Effector memory CD4-positive, alpha-beta T cell (primary cell): ENCODE results near the gene ABI3.
A peak's percentile ranks its signal among the peaks of the same experiment; 100 is the strongest.
"Not testable (repeated sequence)": the region's sequence is repeated elsewhere in the genome, so short reads cannot be mapped to it uniquely, and the experiment has no call there.

ENCODE experiments used
- DNase-seq, 3 donors: peaks; one replicate each; pipeline ENCODE4 v3.0.0-alpha.2; 2020
- H3K27ac ChIP-seq: 2 replicates; pipeline ENCODE4 v1.7.0; 2013; ENCODE audit warnings: mild to moderate bottlenecking, low read length, moderate library complexity; ENCODE audit not compliant: insufficient read depth, poor library complexity, severe bottlenecking
- H3K27me3 ChIP-seq: replicated peaks from 2 replicates; pipeline ENCODE4 v1.7.0; 2013; ENCODE audit warnings: mild to moderate bottlenecking, low read length; ENCODE audit not compliant: insufficient read depth, control insufficient read depth, poor library complexity, severe bottlenecking
- H3K36me3 ChIP-seq: 2 replicates; pipeline ENCODE4 v1.7.0; 2013; ENCODE audit warnings: mild to moderate bottlenecking, low read length, moderate library complexity; ENCODE audit not compliant: control insufficient read depth, insufficient read depth
- H3K4me1 ChIP-seq: 2 replicates; pipeline ENCODE4 v1.7.0; 2013; ENCODE audit warnings: low read length, mild to moderate bottlenecking; ENCODE audit not compliant: control insufficient read depth, insufficient read depth, poor library complexity, severe bottlenecking
- H3K4me3 ChIP-seq: 2 replicates; pipeline ENCODE4 v1.7.0; 2013; ENCODE audit warnings: low read length, low read depth, mild to moderate bottlenecking; ENCODE audit not compliant: insufficient read depth, poor library complexity, severe bottlenecking
- H3K9me3 ChIP-seq: 2 replicates; pipeline ENCODE4 v1.7.0; 2013; ENCODE audit warnings: mild to moderate bottlenecking, low read length, moderate library complexity; ENCODE audit not compliant: control insufficient read depth
- total RNA-seq, 3 donors: gene quantifications; one replicate each; lab custom pipeline; 2026; lab: John Stamatoyannopoulos, UW

The ABI3 gene, protein sequence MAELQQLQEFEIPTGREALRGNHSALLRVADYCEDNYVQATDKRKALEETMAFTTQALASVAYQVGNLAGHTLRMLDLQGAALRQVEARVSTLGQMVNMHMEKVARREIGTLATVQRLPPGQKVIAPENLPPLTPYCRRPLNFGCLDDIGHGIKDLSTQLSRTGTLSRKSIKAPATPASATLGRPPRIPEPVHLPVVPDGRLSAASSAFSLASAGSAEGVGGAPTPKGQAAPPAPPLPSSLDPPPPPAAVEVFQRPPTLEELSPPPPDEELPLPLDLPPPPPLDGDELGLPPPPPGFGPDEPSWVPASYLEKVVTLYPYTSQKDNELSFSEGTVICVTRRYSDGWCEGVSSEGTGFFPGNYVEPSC
- total RNA-seq: 10.2 to 17.5 (median 16.7) reads per million in 3 donors

DNA sequence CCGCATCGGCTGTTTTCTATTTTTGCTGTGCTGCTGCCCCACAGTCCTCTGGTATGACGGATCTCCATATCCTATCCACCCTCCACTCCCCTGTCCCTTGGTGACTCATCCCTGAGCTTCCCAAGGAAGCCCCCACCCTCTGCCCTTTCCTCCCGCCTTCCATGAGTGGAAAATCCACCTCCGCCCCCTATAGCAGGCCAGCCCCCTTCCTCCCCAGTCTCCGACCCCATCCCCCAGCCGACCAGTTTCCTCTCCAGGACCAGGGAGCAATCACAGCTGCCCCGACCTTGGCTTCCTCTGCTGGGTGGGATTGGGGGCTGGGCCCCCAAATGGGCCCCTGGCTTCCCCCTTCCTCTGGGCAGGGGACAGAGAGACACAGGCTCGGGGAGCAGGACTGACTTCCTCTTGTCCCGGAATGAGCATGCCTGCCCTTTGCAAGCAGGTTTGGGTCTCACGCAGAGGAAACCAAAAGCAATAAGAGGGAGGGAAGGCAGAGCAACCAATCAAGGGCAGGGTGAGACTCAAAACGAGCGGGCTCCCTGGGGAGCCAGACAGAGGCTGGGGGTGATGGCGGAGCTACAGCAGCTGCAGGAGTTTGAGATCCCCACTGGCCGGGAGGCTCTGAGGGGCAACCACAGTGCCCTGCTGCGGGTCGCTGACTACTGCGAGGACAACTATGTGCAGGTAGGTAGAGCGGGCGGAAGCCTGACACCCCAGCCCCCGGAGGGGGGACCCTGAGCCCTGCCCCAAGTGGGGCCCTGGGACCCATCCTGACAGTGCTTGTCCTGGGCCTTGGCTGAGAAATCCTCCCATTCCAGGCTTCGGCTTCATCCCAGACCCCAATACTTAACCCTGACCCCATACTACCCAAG lies at the start of gene ABI3, which contains the start of gene GNGT2:
Gene ABI3 (plus strand): TSS at position 550 of the 872 bp plus-strand sequence. CDS start 18 bp downstream, at position 568.
Gene GNGT2 (minus strand): TSS at position 417 of the 872 bp plus-strand sequence. CDS start 3,152 bp downstream, outside the sequence.
- Histone ChIP-seq H3K27me3 (no peaks in the 10 kb centered on the region), H3K4me1 (peaks cover 20% of the 10 kb centered on the region), H3K27ac (peak within 1 kb of the TSS; percentile 68), H3K36me3 (no peaks in the 10 kb centered on the region), H3K4me3 (peak within 1 kb of the TSS; percentile 58), H3K9me3 (no peaks in the 10 kb centered on the region)
- DNase-seq: peak in 1 of 3 donors; percentile 44

DNA sequence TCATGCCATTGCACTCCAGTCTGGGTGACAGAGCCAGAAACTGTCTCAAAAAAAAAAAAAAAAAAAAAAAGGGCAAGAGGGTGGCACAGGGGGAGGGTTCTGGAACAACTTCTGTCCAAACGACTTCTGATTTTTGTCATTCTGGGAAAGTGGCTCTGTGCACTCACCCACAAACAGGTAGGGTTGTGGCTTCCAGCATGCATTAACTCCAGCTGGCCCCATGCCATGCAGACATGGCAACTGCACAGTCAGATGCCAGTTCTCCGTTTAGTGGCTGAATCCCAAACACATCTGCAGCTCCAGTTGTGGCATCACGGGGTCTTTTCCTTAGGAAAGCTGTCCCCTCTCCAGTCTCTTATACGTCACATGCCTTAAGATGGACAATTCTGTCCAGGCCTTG lies 47.6 kb upstream of the ABI3 start:
- H3K9me3 ChIP-seq: no peaks in the 10 kb centered on the region
- no peak overlapping the region for H3K27ac ChIP-seq
- DNase-seq: no peak
- peaks cover 4% of the 10 kb centered on the region for H3K27me3 ChIP-seq
- H3K4me1 ChIP-seq: no peaks in the 10 kb centered on the region
- H3K4me3 ChIP-seq: no peak overlapping the region
- no peaks in the 10 kb centered on the region for H3K36me3 ChIP-seq

DNA sequence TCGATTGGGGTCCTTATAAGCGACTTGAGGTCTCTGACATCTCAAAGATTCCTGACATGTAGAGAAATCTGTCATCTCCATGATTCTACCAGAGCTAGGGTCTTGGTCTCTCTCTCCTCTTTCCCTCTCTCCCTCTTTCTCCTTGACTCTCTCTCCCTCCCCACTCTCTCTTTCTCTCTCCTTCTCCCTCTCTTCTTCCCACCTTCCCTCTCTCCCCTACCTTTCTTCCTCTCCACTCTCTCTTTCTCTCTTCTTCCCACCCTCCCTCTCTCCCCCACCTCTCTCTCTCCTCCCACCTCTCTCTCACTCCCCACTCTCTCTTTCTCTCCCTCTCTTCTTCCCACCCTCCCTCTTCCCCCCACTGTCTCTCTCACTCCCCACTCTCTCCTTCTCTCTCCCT lies 45.4 kb upstream of the ABI3 start:
- H3K27ac ChIP-seq: no peak overlapping the region
- H3K27me3 ChIP-seq: peaks cover 10% of the 10 kb centered on the region
- no peak overlapping the region for H3K4me3 ChIP-seq
- H3K4me1 ChIP-seq: no peaks in the 10 kb centered on the region
- no peak for DNase-seq
- H3K36me3 ChIP-seq: no peaks in the 10 kb centered on the region
- H3K9me3 ChIP-seq: no peaks in the 10 kb centered on the region

- no peak overlapping the region for H3K27ac ChIP-seq
- H3K27me3 ChIP-seq: peaks cover 6% of the 10 kb centered on the region
- H3K36me3 ChIP-seq: no peaks in the 10 kb centered on the region
Observed at GRCh38 chr17:49168706-49169105, 41.8 kb upstream of the ABI3 start.

DNA sequence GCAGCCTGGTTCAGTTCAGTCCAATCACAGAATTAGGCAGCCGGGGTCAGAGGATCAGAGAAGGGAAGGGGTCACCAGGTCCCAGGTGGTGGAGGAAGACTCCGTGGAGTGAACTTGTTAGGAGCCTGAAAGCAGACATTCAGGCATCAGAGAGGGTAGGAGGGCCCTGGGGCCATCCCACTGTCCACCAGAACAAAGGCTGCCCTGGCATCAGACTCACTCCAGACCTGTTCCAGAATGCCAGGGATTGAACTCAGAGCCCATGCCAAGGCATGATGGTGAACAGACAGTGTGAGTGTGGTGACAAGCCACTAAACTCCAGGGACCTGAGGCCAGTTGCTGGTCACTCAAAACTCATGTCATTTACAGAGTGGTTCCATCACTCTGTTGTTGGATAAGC lies 40.3 kb upstream of the ABI3 start:
- Histone ChIP-seq H3K27ac (no peak overlapping the region), H3K9me3 (peaks cover under 1% of the 10 kb centered on the region), H3K4me1 (no peaks in the 10 kb centered on the region), H3K4me3 (no peak overlapping the region), H3K27me3 (peaks cover 6% of the 10 kb centered on the region), H3K36me3 (no peaks in the 10 kb centered on the region)
- no peak for DNase-seq

More at GRCh38 chr17:49168706-49169105, 41.8 kb upstream of the ABI3 start:
- Histone ChIP-seq H3K4me3 (no peak overlapping the region), H3K4me1 (no peaks in the 10 kb centered on the region), H3K9me3 (no peaks in the 10 kb centered on the region)
- no peak for DNase-seq

DNA sequence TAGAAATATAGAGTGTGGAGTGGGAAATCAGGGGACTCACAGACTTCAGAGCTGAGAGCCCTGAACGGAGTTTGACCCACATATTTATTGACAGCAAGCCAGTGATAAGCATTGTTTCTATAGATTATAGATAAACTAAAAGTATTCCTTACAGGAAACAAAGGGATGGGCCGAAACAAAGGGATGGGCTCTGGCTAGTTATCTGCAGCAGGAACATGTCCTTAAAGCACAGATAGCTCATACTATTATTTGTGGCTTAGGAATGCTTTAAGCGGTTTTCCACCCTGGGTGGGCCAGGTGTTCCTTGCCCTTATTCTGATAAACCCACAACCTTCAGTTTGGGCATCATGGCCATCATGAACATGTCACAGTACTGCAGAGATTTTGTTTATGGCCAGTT lies 39.8 kb upstream of the ABI3 start:
- not testable (repeated sequence) for H3K4me1 ChIP-seq, H3K36me3 ChIP-seq, H3K27ac ChIP-seq, H3K27me3 ChIP-seq, H3K9me3 ChIP-seq, DNase-seq, H3K4me3 ChIP-seq

GRCh38 chr17:49175978-49176377 lies 34.5 kb upstream of the ABI3 start:
- H3K27me3 ChIP-seq, DNase-seq, H3K27ac ChIP-seq, H3K4me1 ChIP-seq, H3K4me3 ChIP-seq, H3K36me3 ChIP-seq: not testable (repeated sequence)
- peaks cover 14% of the 10 kb centered on the region for H3K9me3 ChIP-seq

DNA sequence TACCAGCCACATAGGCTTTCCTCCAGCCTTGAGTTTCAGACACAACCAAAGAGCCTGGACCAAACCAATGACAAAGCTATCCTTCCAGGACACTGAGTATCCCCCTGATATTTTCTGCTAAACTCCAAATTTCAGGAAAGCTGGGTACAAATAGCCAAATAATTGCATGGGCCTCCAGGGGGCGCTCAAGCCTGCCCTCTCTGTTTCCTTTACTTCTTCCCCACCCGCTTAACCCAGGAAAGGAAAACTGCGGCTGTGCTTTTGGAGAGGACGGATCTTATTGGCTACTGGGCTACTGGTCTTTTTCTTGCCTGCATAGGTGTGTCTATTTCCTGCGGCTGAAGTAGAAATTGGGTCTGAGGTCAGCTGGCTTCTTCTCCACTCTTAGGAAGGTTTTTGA lies 30.2 kb upstream of the ABI3 start:
- H3K36me3 ChIP-seq: no peaks in the 10 kb centered on the region
- H3K27ac ChIP-seq: no peak overlapping the region
- H3K4me3 ChIP-seq: no peak overlapping the region
- no peaks in the 10 kb centered on the region for H3K27me3 ChIP-seq
- peaks cover 3% of the 10 kb centered on the region for H3K4me1 ChIP-seq
- peak; percentile 27 to 51 (median 42) for DNase-seq
- peaks cover 13% of the 10 kb centered on the region for H3K9me3 ChIP-seq

DNA sequence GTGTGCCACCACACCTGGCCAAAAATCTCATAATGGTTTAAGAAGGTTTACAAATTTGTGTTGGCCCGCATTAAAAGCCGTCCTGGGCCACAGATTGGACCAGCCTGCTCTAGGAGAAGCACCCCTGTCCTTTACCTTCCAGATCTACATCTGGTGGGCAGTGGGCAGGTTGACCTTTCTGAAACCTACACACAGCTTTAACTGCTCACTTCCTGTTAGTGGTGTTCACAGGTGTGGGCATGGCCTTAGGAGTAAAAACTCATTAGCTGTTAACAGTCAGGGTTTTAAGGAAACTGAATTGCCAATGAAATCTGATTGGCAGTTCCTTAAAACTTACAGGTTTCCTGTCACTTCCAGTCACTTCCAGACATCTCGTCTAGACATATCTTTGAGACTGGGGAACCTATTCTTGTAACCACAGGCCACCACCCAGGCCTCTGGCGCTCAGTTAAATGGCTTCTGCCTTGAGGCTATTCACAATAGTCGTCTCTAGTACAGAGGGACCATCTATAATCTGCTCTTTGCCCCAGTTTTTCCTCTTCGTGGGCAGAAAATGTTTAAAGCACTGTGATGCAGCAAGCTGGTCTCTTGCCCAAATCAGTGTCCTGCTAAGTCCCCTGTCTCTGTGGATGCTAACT lies 29.4 kb upstream of the ABI3 start:
- H3K27me3 ChIP-seq: no peaks in the 10 kb centered on the region
- H3K4me3 ChIP-seq: no peak overlapping the region
- H3K27ac ChIP-seq: no peak overlapping the region
- no peaks in the 10 kb centered on the region for H3K36me3 ChIP-seq
- no peak for DNase-seq
- peaks cover 3% of the 10 kb centered on the region for H3K4me1 ChIP-seq
- H3K9me3 ChIP-seq: peaks cover 4% of the 10 kb centered on the region
